Hematopoietic multipotent progenitor cell (in vitro differentiated cells): Measurements from ENCODE around the gene TAC1. TPM values are rescaled to one million over a fixed set of nuclear protein-coding genes. Genes with fewer than 3 reads are reported as not detected.

Experiments used
- total RNA-seq: library from RNA; depleted of rRNA; stranded (reverse); fragments of >200 nt; gene quantifications from one replicate; pipeline ENCODE4 v1.2.3, GENCODE V29; 2012

Gene TAC1
- total RNA-seq, 1 donor, result not detected

Other genes with a start within 250 kb of the TAC1 start
- gene ASNS, start 140.3 kb downstream of the TAC1 start, total RNA-seq, result 4.3 TPM